GM12878 (cell line): ENCODE results near the gene ADD1. TPM values are rescaled to one million over a fixed set of nuclear protein-coding genes. Genes with fewer than 3 reads are reported as not detected.

Experiments
- ATAC-seq: fragments of 200-7000 bp; cut with Tn5 transposase; 3 replicates; pipeline ENCODE4 v1.9.1; 2020; ENCODE audit warnings: mild to moderate bottlenecking, moderate library complexity
- BruUV-seq: library from RNA; stranded (reverse); fragments of 400-500 nt; replicated peaks from 2 replicates; lab custom pipeline; 2021; lab: Mats Ljungman, UMichigan
- CTCF ChIA-PET: fragments of 300-600 bp; sonication (Branson Sonifier 250); formaldehyde crosslinking; extraction: SDS; loops from one replicate; lab custom pipeline; 2021; ENCODE audit warnings: inconsistent platforms; lab: Yijun Ruan, JAX
- POLR2A ChIA-PET: fragments of 350-600 bp; formaldehyde crosslinking; extraction: SDS; loops from one replicate; lab custom pipeline; 2021; ENCODE audit warnings: inconsistent platforms; lab: Charles Lee
- RAD21 ChIA-PET: fragments of 300-600 bp; sonication (Branson Sonifier 250); formaldehyde crosslinking; loops from one replicate; lab custom pipeline; 2023; ENCODE audit warnings: antibody characterized with exemption; ENCODE audit not compliant: unreplicated experiment; lab: Charles Lee
- SMC1A ChIA-PET: fragments of 300-600 bp; sonication (Branson Sonifier 250); formaldehyde crosslinking; loops from one replicate; lab custom pipeline; 2023; ENCODE audit not compliant: unreplicated experiment, uncharacterized antibody; lab: Charles Lee
- DNase-seq: peaks from one replicate; pipeline ENCODE4 v3.0.0-alpha.2; 2011; ENCODE audit warnings: low read depth, low spot score
- FAIRE-seq: peaks from 3 replicates; lab custom pipeline; 2011; peaks lifted over from hg19 to GRCh38; lab: Jason Lieb, UNC
- H2AFZ ChIP-seq: 2 replicates; pipeline ENCODE4 v1.6.0; 2011; ENCODE audit warnings: low read depth, low read length, control low read depth; ENCODE audit not compliant: control insufficient read depth
- H3K27ac ChIP-seq: 2 replicates; pipeline ENCODE4 v1.5.1; 2011; ENCODE audit warnings: control low read depth; ENCODE audit not compliant: control insufficient read depth, insufficient read depth
- H3K27me3 ChIP-seq, 2 experiments: replicated peaks in 1 of 2; 2 replicates each; pipeline versions ENCODE4 v1.6.0 to v1.6.1; 2011; ENCODE audit warnings: low read length in 1 of 2; ENCODE audit not compliant: control insufficient read depth in 2 of 2, insufficient read depth in 2 of 2
- H3K36me3 ChIP-seq, 2 experiments: 2 replicates each; pipeline ENCODE4 v1.5.1; 2011; ENCODE audit warnings: low read length in 1 of 2; ENCODE audit not compliant: control insufficient read depth in 2 of 2, insufficient read depth in 2 of 2
- H3K4me1 ChIP-seq: 2 replicates; pipeline ENCODE4 v1.6.1; 2011; ENCODE audit warnings: mild to moderate bottlenecking, low read length, moderate library complexity, mixed read lengths; ENCODE audit not compliant: control insufficient read depth, insufficient read depth
- H3K4me2 ChIP-seq: 2 replicates; pipeline ENCODE4 v1.6.0; 2011; ENCODE audit warnings: control low read depth; ENCODE audit not compliant: control insufficient read depth, insufficient read depth
- H3K4me3 ChIP-seq: fragments of 200-600 bp; sonication (generic); 2 replicates; pipeline ENCODE4 v1.5.1; 2016
- H3K79me2 ChIP-seq: 2 replicates; pipeline ENCODE4 v1.6.0; 2011; ENCODE audit warnings: low read length; ENCODE audit not compliant: control insufficient read depth, insufficient read depth
- H3K9ac ChIP-seq: 2 replicates; pipeline ENCODE4 v1.8.0; 2011; ENCODE audit warnings: low read length, control low read depth, mixed read lengths; ENCODE audit not compliant: control insufficient read depth, insufficient read depth
- H3K9me3 ChIP-seq: replicated peaks from 3 replicates; pipeline ENCODE4 v1.5.1; 2011; ENCODE audit warnings: mild to moderate bottlenecking, low read length; ENCODE audit not compliant: control insufficient read depth, insufficient read depth
- H4K20me1 ChIP-seq: 2 replicates; pipeline ENCODE4 v1.6.0; 2011; ENCODE audit not compliant: control insufficient read depth, insufficient read depth
- BCL3 ChIP-seq: IDR thresholded peaks from 2 replicates; pipeline ENCODE4 v1.6.1; 2011; ENCODE audit warnings: borderline replicate concordance, low read depth, mild to moderate bottlenecking, moderate library complexity, low read length; ENCODE audit not compliant: insufficient read depth, poor library complexity, severe bottlenecking
- GATAD2B ChIP-seq: fragments of 450-650 bp; conservative IDR thresholded peaks from 2 replicates; pipeline ENCODE4 v1.6.1; 2017; ENCODE audit warnings: low read depth, mild to moderate bottlenecking, moderate library complexity
- RAD21 ChIP-seq: IDR thresholded peaks from 2 replicates; pipeline ENCODE4 v1.6.1; 2011; ENCODE audit warnings: mild to moderate bottlenecking, low read depth, low read length, moderate library complexity; ENCODE audit not compliant: insufficient read depth
- RAD51 ChIP-seq: fragments of 450-650 bp; IDR thresholded peaks from 2 replicates; pipeline ENCODE4 v1.6.1; 2016; ENCODE audit warnings: moderate library complexity, mild to moderate bottlenecking, inconsistent platforms
- RUNX3 ChIP-seq: IDR thresholded peaks from 2 replicates; pipeline ENCODE4 v1.6.1; 2012; ENCODE audit warnings: low read length, inconsistent platforms
- WGBS: methylation state at CpG from one replicate; pipeline ENCODE4 v1.1.6; 2016; ENCODE audit warnings: low lambda C conversion rate; ENCODE audit not compliant: insufficient replicate concordance, insufficient coverage; ENCODE audit errors: missing lambda C conversion rate; 5-methylcytosine and 5-hydroxymethylcytosine counted together
- in situ Hi-C: fragments of 300-500 bp; cut with MboI; formaldehyde crosslinking; loops from 9 replicates; pipeline ENCODE4 v1.14.3; 2018; ENCODE audit warnings: mixed read lengths
- intact Hi-C: fragments of 100-400 bp; cut with micrococcal nuclease; formaldehyde crosslinking; loops from one replicate; pipeline ENCODE4 v1.14.2; 2022; ENCODE audit not compliant: unreplicated experiment
- polyA plus RNA-seq, 11 experiments: library from polyadenylated mRNA; depleted of rRNA in 4 of 11; unstranded in 6 of 11; stranded (reverse) in 5 of 11; fragments of >200 nt; fragmentation: Nextera tagmentation in 4 of 11; fragmentation: Illumina TruSeq in 1 of 11; extraction: Ambion mirVana in 4 of 11; extraction: Trizol in 1 of 11; gene quantifications; 1 replicate in 1 of 11; 2 replicates in 10 of 11; pipeline versions ENCODE4 v1.2.1 to v1.2.3, GENCODE V29; 2011 to 2016; ENCODE audit warnings: inconsistent platforms in 2 of 11, missing spikeins in 2 of 11, low read depth in 1 of 11
- total RNA-seq, 4 experiments: library from RNA; depleted of rRNA in 3 of 4; stranded (reverse); fragments of >200 nt in 3 of 4; fragmentation: Illumina TruSeq in 1 of 4; extraction: Trizol in 1 of 4; gene quantifications; 2 replicates each; pipeline versions ENCODE4 v1.2.1 to v1.2.3, GENCODE V29; 2013 to 2021

ADD1 gene
- total and polyA plus RNA-seq, 10 of the 15 experiments (the other 5 are each of a cell fraction or from before 2014, with no cell fraction given), result 21.6 to 182 (median 105) TPM

GRCh38 chr4:2882341-2882740 lies 38.7 kb downstream of the ADD1 start:
- in situ Hi-C loops, result no loop called here
- FAIRE-seq (no peak), ATAC-seq (no peak), DNase-seq (no peak)
- Histone ChIP-seq H3K4me3 (no peak overlapping the region), H3K36me3 (peaks cover 12 to 33% of the 10 kb centered on the region in 2 experiments), H4K20me1 (no peaks in the 10 kb centered on the region), H3K4me1 (no peaks in the 10 kb centered on the region), H3K79me2 (no peaks in the 10 kb centered on the region), H3K4me2 (no peak overlapping the region), H3K27me3 (no peaks in the 10 kb centered on the region), H3K27ac (no peak overlapping the region), H2AFZ (no peak overlapping the region), H3K9me3 (no peaks in the 10 kb centered on the region), H3K9ac (no peak overlapping the region)
- CTCF ChIA-PET, result interaction anchor here (1.0 kb wide), 1 partner anchor 10 kb away, joined by 3 read pairs; no protein-coding TSS in a partner anchor
- BruUV-seq, result no TSS peak
- intact Hi-C loops, result no loop called here
- WGBS, result 95% methylated on average over 1 of the region's 1 CpG
- POLR2A ChIA-PET, result interaction anchor here (0.7 kb wide), 1 partner anchor 9 kb away, joined by 3 read pairs; no protein-coding TSS in a partner anchor
- SMC1A ChIA-PET, result interaction anchor here (1.3 kb wide), 2 partner anchors 9 to 111 kb away, joined by 4 to 5 read pairs; no protein-coding TSS in a partner anchor
- TF ChIP-seq RAD51 (no peak), BCL3 (peak; percentile 60)
- RAD21 ChIA-PET, result interaction anchor here (1.0 kb wide), 1 partner anchor 11 kb away, joined by 3 read pairs; no protein-coding TSS in a partner anchor

- ChIA-PET CTCF (no interaction called here), RAD21 (no interaction called here), POLR2A (no interaction called here), SMC1A (interaction anchor here (1.3 kb wide), 1 partner anchor 25 kb away, joined by 3 read pairs; no protein-coding TSS in a partner anchor)
- Histone ChIP-seq H3K4me1 (no peaks in the 10 kb centered on the region), H3K9ac (no peak overlapping the region), H3K27me3 (no peaks in the 10 kb centered on the region), H3K9me3 (no peaks in the 10 kb centered on the region), H3K36me3 (peaks cover 9 to 33% of the 10 kb centered on the region in 2 experiments), H3K4me3 (no peak overlapping the region), H3K79me2 (no peaks in the 10 kb centered on the region), H3K27ac (no peak overlapping the region), H2AFZ (no peak overlapping the region), H3K4me2 (no peak overlapping the region), H4K20me1 (no peaks in the 10 kb centered on the region)
- DNase-seq (no peak), ATAC-seq (no peak), FAIRE-seq (no peak)
- in situ Hi-C loops, result no loop called here
- intact Hi-C loops, result no loop called here
- WGBS, result 97% methylated on average over 9 of the region's 9 CpGs
- no TSS peak for BruUV-seq
- no peak for TF ChIP-seq GATAD2B
- no peak for TF ChIP-seq RUNX3
- no peak for TF ChIP-seq RAD21
Measured at GRCh38 chr4:2886161-2886560, 42.5 kb downstream of the ADD1 start.
